CD14-positive monocyte (primary cell): ENCODE measurements around the gene CCDC188. TPM values are rescaled to one million over a fixed set of nuclear protein-coding genes. Genes with fewer than 3 reads are reported as not detected.

Experiments
- DNase-seq, 3 donors: peaks; one replicate each; pipeline ENCODE4 v3.0.0-alpha.2; 2011 to 2022
- H2AFZ ChIP-seq: 2 replicates; pipeline ENCODE4 v1.6.0; 2012; ENCODE audit warnings: mild to moderate bottlenecking, low read depth, low read length, inconsistent platforms; ENCODE audit not compliant: insufficient read depth, poor library complexity, severe bottlenecking
- H3K27ac ChIP-seq, 2 donors: 1 replicate in 1 of 2; 2 replicates in 1 of 2; pipeline ENCODE4 v1.5.1; 2012 to 2013; ENCODE audit warnings: low read length in 2 of 2, control low read depth in 1 of 2, inconsistent platforms in 1 of 2, low read depth in 1 of 2, mild to moderate bottlenecking in 1 of 2
- H3K27me3 ChIP-seq, 2 donors: one replicate each; pipeline versions ENCODE4 v1.6.0 to v1.6.1; 2011 to 2013; ENCODE audit warnings: low read length in 2 of 2; ENCODE audit not compliant: control insufficient read depth in 2 of 2, insufficient read depth in 2 of 2
- H3K36me3 ChIP-seq, 2 donors: replicated peaks in 1 of 2; 1 replicate in 1 of 2; 2 replicates in 1 of 2; pipeline versions ENCODE4 v1.5.1 to v1.6.1; 2012 to 2013; ENCODE audit warnings: low read length in 2 of 2, control low read depth in 1 of 2, inconsistent platforms in 1 of 2, mild to moderate bottlenecking in 1 of 2; ENCODE audit not compliant: insufficient read depth in 2 of 2, control insufficient read depth in 1 of 2
- H3K4me1 ChIP-seq, 2 donors: 1 replicate in 1 of 2; 2 replicates in 1 of 2; pipeline versions ENCODE4 v1.5.1 to v1.6.1; 2012 to 2013; ENCODE audit warnings: low read length in 2 of 2, control low read depth in 1 of 2, inconsistent platforms in 1 of 2, mild to moderate bottlenecking in 1 of 2, moderate library complexity in 1 of 2; ENCODE audit not compliant: insufficient read depth in 2 of 2, control insufficient read depth in 1 of 2
- H3K4me2 ChIP-seq: replicated peaks from 2 replicates; pipeline ENCODE3; 2012; ENCODE audit warnings: low read length, moderate library complexity, mild to moderate bottlenecking; ENCODE audit not compliant: poor library complexity, severe bottlenecking; ENCODE audit errors: extremely low read depth
- H3K4me3 ChIP-seq, 3 experiments: fragments of 200-600 bp in 1 of 3; sonication (generic) in 1 of 3; replicated peaks in 1 of 3; 1 replicate in 2 of 3; 2 replicates in 1 of 3; pipeline ENCODE4 v1.5.1; 2011 to 2013; ENCODE audit warnings: low read length in 3 of 3, mild to moderate bottlenecking in 3 of 3, control low read depth in 2 of 3, low read depth in 2 of 3, inconsistent platforms in 1 of 3, moderate library complexity in 1 of 3
- H3K79me2 ChIP-seq: 2 replicates; pipeline ENCODE4 v1.6.0; 2012; ENCODE audit warnings: mild to moderate bottlenecking, control low read depth, inconsistent platforms, low read length, moderate library complexity; ENCODE audit not compliant: insufficient read depth
- H3K9ac ChIP-seq: 2 replicates; pipeline ENCODE4 v1.6.0; 2017; ENCODE audit warnings: low read length, mild to moderate bottlenecking; ENCODE audit not compliant: insufficient read depth, poor library complexity, severe bottlenecking
- H3K9me3 ChIP-seq, 2 donors: replicated peaks in 1 of 2; 1 replicate in 1 of 2; 2 replicates in 1 of 2; pipeline versions ENCODE4 v1.5.1 to v1.6.1; 2012 to 2013; ENCODE audit warnings: low read length in 2 of 2, control low read depth in 1 of 2; ENCODE audit not compliant: control insufficient read depth in 1 of 2, insufficient read depth in 1 of 2
- H4K20me1 ChIP-seq: 2 replicates; pipeline ENCODE4 v1.6.0; 2012; ENCODE audit warnings: mild to moderate bottlenecking, low read length, control low read depth, moderate library complexity; ENCODE audit not compliant: insufficient read depth
- H3K27ac Mint-ChIP-seq, 7 donors: one replicate each; pipeline ENCODE4 v1.8.0; 2020; ENCODE audit warnings: mild to moderate bottlenecking in 7 of 7, mixed read lengths in 7 of 7, moderate library complexity in 6 of 7, inconsistent platforms in 2 of 7
- H3K27me3 Mint-ChIP-seq, 3 donors: one replicate each; pipeline ENCODE4 v1.8.0; 2021 to 2022; ENCODE audit warnings: low read depth in 3 of 3, mild to moderate bottlenecking in 3 of 3, mixed read lengths in 3 of 3, moderate library complexity in 3 of 3, inconsistent platforms in 1 of 3
- H3K36me3 Mint-ChIP-seq, 2 donors: one replicate each; pipeline ENCODE4 v1.8.0; 2020; ENCODE audit warnings: mixed read lengths in 2 of 2, inconsistent platforms in 1 of 2, mild to moderate bottlenecking in 1 of 2
- H3K4me1 Mint-ChIP-seq: one replicate; pipeline ENCODE4 v1.8.0; 2020; ENCODE audit warnings: mild to moderate bottlenecking, mixed read lengths
- H3K4me3 Mint-ChIP-seq, 2 donors: one replicate each; pipeline ENCODE4 v1.8.0; 2020; ENCODE audit warnings: mild to moderate bottlenecking in 2 of 2, mixed read lengths in 2 of 2, moderate library complexity in 1 of 2
- H3K9me3 Mint-ChIP-seq, 7 donors: one replicate each; pipeline ENCODE4 v1.8.0; 2020 to 2022; ENCODE audit warnings: mixed read lengths in 7 of 7, mild to moderate bottlenecking in 6 of 7, moderate library complexity in 6 of 7, inconsistent platforms in 2 of 7
- CTCF ChIP-seq: fragments of 200-600 bp; IDR thresholded peaks from one replicate; pipeline ENCODE4 v1.8.0; 2022; ENCODE audit warnings: antibody characterized with exemption, mild to moderate bottlenecking
- WGBS: methylation state at CpG from one replicate; pipeline ENCODE4 v1.1.5; 2013; ENCODE audit warnings: missing lambda C conversion rate; ENCODE audit not compliant: insufficient coverage; 5-methylcytosine and 5-hydroxymethylcytosine counted together
- intact Hi-C, 2 donors: fragments of 100-400 bp; cut with micrococcal nuclease; formaldehyde crosslinking; loops; one replicate each; pipeline versions ENCODE4 v1.15.0 to v1.15.1; 2023
- polyA plus RNA-seq, 3 donors: library from polyadenylated mRNA; depleted of rRNA in 1 of 3; unstranded in 2 of 3; stranded (reverse) in 1 of 3; fragments of 300-500 nt in 2 of 3; fragments of >200 nt in 1 of 3; fragmentation: Illumina TruSeq in 2 of 3; gene quantifications; 1 replicate in 2 of 3; 2 replicates in 1 of 3; pipeline ENCODE4 v1.2.3, GENCODE V29; 2012 to 2021

The CCDC188 gene
- polyA plus RNA-seq, 3 donors = 0.15 TPM; not detected in 2

- Histone ChIP-seq H2AFZ (peak overlapping the region; percentile 82), H3K27ac (peak overlapping the region; percentile 33 to 70), H3K4me2 (peak overlapping the region; percentile 89), H4K20me1 (peaks cover 13% of the 10 kb centered on the region), H3K9ac (peak overlapping the region; percentile 70), H3K79me2 (peaks cover 84% of the 10 kb centered on the region), H3K27me3 (no peaks in the 10 kb centered on the region), H3K4me3 (peak overlapping the region; percentile 49 to 83 (median 70)), H3K36me3 (peaks cover 38 to 69% of the 10 kb centered on the region in 2 donors), H3K4me1 (peaks cover 21 to 33% of the 10 kb centered on the region in 2 donors), H3K9me3 (no peaks in the 10 kb centered on the region)
- Mint-ChIP-seq H3K27ac (peak overlapping the region; percentile 42 to 89 (median 82)), H3K27me3 (peaks cover 0 to 1% (median 0%) of the 10 kb centered on the region in 3 donors), H3K4me3 (peak overlapping the region; percentile 75 to 86), H3K4me1 (peaks cover 22% of the 10 kb centered on the region), H3K9me3 (no peaks in the 10 kb centered on the region), H3K36me3 (peaks cover 35 to 60% of the 10 kb centered on the region in 2 donors)
- no peak for TF ChIP-seq CTCF
- under 1% methylated on average over 65 of the region's 66 CpGs for WGBS
- no peak for DNase-seq
- intact Hi-C loops = loop anchor here (2.0 to 10.0 kb wide), 5 partner anchors 37 to 380 kb away; partner anchors contain the start of genes TANGO2 (in 2 of the 2), DGCR8 (in 1 of the 2), GNB1L (in 1 of the 2) and KLHL22 (in 1 of the 2)
These were observed 33.1 kb downstream of the CCDC188 start for GRCh38 chr22:20117633-20118299.

- H3K4me1 Mint-ChIP-seq = peaks cover 22% of the 10 kb centered on the region
- H4K20me1 ChIP-seq = peaks cover 20% of the 10 kb centered on the region
- intact Hi-C loops = loop anchor here (2.0 to 10.0 kb wide), 5 partner anchors 36 to 380 kb away; partner anchors contain the start of genes TANGO2 (in 2 of the 2), DGCR8 (in 1 of the 2), GNB1L (in 1 of the 2) and KLHL22 (in 1 of the 2)
These were observed 33.8 kb downstream of the CCDC188 start, which contains the start of gene TRMT2A for GRCh38 chr22:20116951-20117632. TRMT2A (minus strand) TSS chr22:20117226; CDS start chr22:20116906, 320 bp downstream.

More at GRCh38 chr22:20116951-20117632, 33.8 kb downstream of the CCDC188 start, which contains the start of gene TRMT2A:
- Histone ChIP-seq H3K4me2 (peak within 1 kb of the TSS; percentile 89), H3K27me3 (no peaks in the 10 kb centered on the region), H3K4me1 (peaks cover 21 to 33% of the 10 kb centered on the region in 2 donors), H3K9me3 (no peaks in the 10 kb centered on the region), H2AFZ (peak within 1 kb of the TSS; percentile 82), H3K36me3 (peaks cover 41 to 71% of the 10 kb centered on the region in 2 donors), H3K79me2 (peaks cover 78% of the 10 kb centered on the region), H3K27ac (peak within 1 kb of the TSS; percentile 80 to 98), H3K9ac (peak within 1 kb of the TSS; percentile 95), H3K4me3 (peak within 1 kb of the TSS; percentile 70 to 83 (median 76))
- WGBS = under 1% methylated on average over 86 of the region's 88 CpGs
- Mint-ChIP-seq H3K36me3 (peaks cover 32 to 59% of the 10 kb centered on the region in 2 donors), H3K4me3 (peak within 1 kb of the TSS; percentile 80 to 90), H3K9me3 (no peaks in the 10 kb centered on the region), H3K27me3 (peaks cover 0 to 1% (median 0%) of the 10 kb centered on the region in 3 donors), H3K27ac (peak within 1 kb of the TSS; percentile 89 to 97 (median 95))
- no peak for TF ChIP-seq CTCF
- DNase-seq = peak; percentile 97 to 99 (median 98)
